Central memory CD8-positive, alpha-beta T cell (primary cell): Measurements from ENCODE around the gene ARHGAP5.

Experiments used
- ATAC-seq: fragments of 150-1000 bp; cut with Tn5 transposase; replicated peaks from 2 replicates; pipeline ENCODE4 v1.10.0; 2022; ENCODE audit warnings: mild to moderate bottlenecking, moderate FRiP score, moderate number of reproducible peaks; ENCODE audit not compliant: poor library complexity, severe bottlenecking; ENCODE audit errors: extremely low read depth
- DNase-seq, 2 donors: peaks; one replicate each; pipeline ENCODE4 v3.0.0; 2021; ENCODE audit warnings: low spot score in 2 of 2
- H3K27ac Mint-ChIP-seq: one replicate; pipeline ENCODE4 v1.8.0; 2022; ENCODE audit warnings: low read depth, mild to moderate bottlenecking, moderate library complexity, mixed read lengths
- H3K27me3 Mint-ChIP-seq: one replicate; pipeline ENCODE4 v1.8.0; 2022; ENCODE audit warnings: mixed read lengths
- H3K36me3 Mint-ChIP-seq: one replicate; pipeline ENCODE4 v1.8.0; 2022; ENCODE audit warnings: mild to moderate bottlenecking, moderate library complexity, mixed read lengths; ENCODE audit not compliant: insufficient read depth
- H3K4me1 Mint-ChIP-seq: one replicate; pipeline ENCODE4 v1.8.0; 2022; ENCODE audit warnings: mixed read lengths
- H3K4me3 Mint-ChIP-seq: one replicate; pipeline ENCODE4 v1.8.0; 2022; ENCODE audit warnings: mild to moderate bottlenecking, moderate library complexity, mixed read lengths
- H3K9me3 Mint-ChIP-seq: one replicate; pipeline ENCODE4 v1.8.0; 2022; ENCODE audit warnings: mixed read lengths

ARHGAP5 gene

GRCh38 chr14:32077081-32078022 is at the start of gene ARHGAP5:
ARHGAP5 (plus strand) TSS chr14:32077304; CDS start chr14:32090670, 13,366 bp downstream.
- Mint-ChIP-seq H3K4me1 (peaks cover 36% of the 10 kb centered on the region), H3K9me3 (no peaks in the 10 kb centered on the region), H3K36me3 (peaks cover 11% of the 10 kb centered on the region), H3K4me3 (peak within 1 kb of the TSS; percentile 94), H3K27ac (peak within 1 kb of the TSS; percentile 92), H3K27me3 (no peaks in the 10 kb centered on the region)
- DNase-seq, result peak; percentile 18 to 48
- peak; percentile 57 for ATAC-seq

- no peaks in the 10 kb centered on the region for H3K36me3 Mint-ChIP-seq
- DNase-seq (no peak), ATAC-seq (no peak)
- no peaks in the 10 kb centered on the region for H3K9me3 Mint-ChIP-seq
- H3K4me1 Mint-ChIP-seq, result no peaks in the 10 kb centered on the region
- H3K4me3 Mint-ChIP-seq, result no peak overlapping the region
- no peak overlapping the region for H3K27ac Mint-ChIP-seq
- peaks cover 21% of the 10 kb centered on the region for H3K27me3 Mint-ChIP-seq
Measured at GRCh38 chr14:32028599-32028998, 48.5 kb upstream of the ARHGAP5 start.

GRCh38 chr14:32033543-32033942 is 43.6 kb upstream of the ARHGAP5 start:
- Mint-ChIP-seq H3K4me3 (no peak overlapping the region), H3K27me3 (peaks cover 25% of the 10 kb centered on the region), H3K27ac (no peak overlapping the region), H3K9me3 (no peaks in the 10 kb centered on the region), H3K4me1 (no peaks in the 10 kb centered on the region), H3K36me3 (no peaks in the 10 kb centered on the region)
- DNase-seq (no peak), ATAC-seq (no peak)

- H3K9me3 Mint-ChIP-seq, result no peaks in the 10 kb centered on the region
Measured at GRCh38 chr14:32038876-32039275, 38.2 kb upstream of the ARHGAP5 start.

GRCh38 chr14:32039401-32040030 is 37.6 kb upstream of the ARHGAP5 start:
- H3K36me3 Mint-ChIP-seq, result no peaks in the 10 kb centered on the region
- peaks cover 35% of the 10 kb centered on the region for H3K27me3 Mint-ChIP-seq
- no peaks in the 10 kb centered on the region for H3K9me3 Mint-ChIP-seq

More at GRCh38 chr14:32038876-32039275, 38.2 kb upstream of the ARHGAP5 start:
- ATAC-seq (no peak), DNase-seq (no peak)
- Mint-ChIP-seq H3K36me3 (no peaks in the 10 kb centered on the region), H3K27me3 (peaks cover 41% of the 10 kb centered on the region), H3K4me3 (no peak overlapping the region), H3K27ac (no peak overlapping the region), H3K4me1 (no peaks in the 10 kb centered on the region)

GRCh38 chr14:32043624-32044023 is 33.5 kb upstream of the ARHGAP5 start:
- ATAC-seq (no peak), DNase-seq (no peak)
- Mint-ChIP-seq H3K36me3 (no peaks in the 10 kb centered on the region), H3K4me3 (no peak overlapping the region), H3K27ac (no peak overlapping the region), H3K4me1 (no peaks in the 10 kb centered on the region), H3K9me3 (no peaks in the 10 kb centered on the region), H3K27me3 (peaks cover 17% of the 10 kb centered on the region)

More at GRCh38 chr14:32039401-32040030, 37.6 kb upstream of the ARHGAP5 start:
- no peak overlapping the region for H3K27ac Mint-ChIP-seq
- H3K4me1 Mint-ChIP-seq, result no peaks in the 10 kb centered on the region
- ATAC-seq, result no peak
- DNase-seq, result no peak
- no peak overlapping the region for H3K4me3 Mint-ChIP-seq

GRCh38 chr14:32044454-32044853 is 32.6 kb upstream of the ARHGAP5 start:
- no peak for DNase-seq
- Mint-ChIP-seq H3K4me1 (no peaks in the 10 kb centered on the region), H3K36me3 (no peaks in the 10 kb centered on the region), H3K27ac (no peak overlapping the region), H3K9me3 (no peaks in the 10 kb centered on the region), H3K27me3 (peaks cover 16% of the 10 kb centered on the region), H3K4me3 (no peak overlapping the region)
- no peak for ATAC-seq

- H3K9me3 Mint-ChIP-seq, result no peaks in the 10 kb centered on the region
- no peak for DNase-seq
- no peaks in the 10 kb centered on the region for H3K36me3 Mint-ChIP-seq
Measured at GRCh38 chr14:32047791-32048190, 29.3 kb upstream of the ARHGAP5 start.

GRCh38 chr14:32049361-32050088 is 27.6 kb upstream of the ARHGAP5 start:
- ATAC-seq (no peak), DNase-seq (no peak)
- H3K36me3 Mint-ChIP-seq, result no peaks in the 10 kb centered on the region
- no peak overlapping the region for H3K27ac Mint-ChIP-seq
- H3K4me1 Mint-ChIP-seq, result no peaks in the 10 kb centered on the region
- no peak overlapping the region for H3K4me3 Mint-ChIP-seq
- no peaks in the 10 kb centered on the region for H3K27me3 Mint-ChIP-seq
- no peaks in the 10 kb centered on the region for H3K9me3 Mint-ChIP-seq

More at GRCh38 chr14:32047791-32048190, 29.3 kb upstream of the ARHGAP5 start:
- no peak overlapping the region for H3K4me3 Mint-ChIP-seq
- ATAC-seq, result no peak
- H3K27ac Mint-ChIP-seq, result no peak overlapping the region
- H3K27me3 Mint-ChIP-seq, result no peaks in the 10 kb centered on the region
- H3K4me1 Mint-ChIP-seq, result no peaks in the 10 kb centered on the region

- Mint-ChIP-seq H3K9me3 (no peaks in the 10 kb centered on the region), H3K27me3 (no peaks in the 10 kb centered on the region), H3K36me3 (no peaks in the 10 kb centered on the region), H3K4me1 (no peaks in the 10 kb centered on the region), H3K4me3 (no peak overlapping the region), H3K27ac (no peak overlapping the region)
- no peak for ATAC-seq
- DNase-seq, result no peak
Measured at GRCh38 chr14:32050878-32051277, 26.2 kb upstream of the ARHGAP5 start.

GRCh38 chr14:32054536-32054935 is 22.6 kb upstream of the ARHGAP5 start:
- no peak overlapping the region for H3K4me3 Mint-ChIP-seq
- no peak overlapping the region for H3K27ac Mint-ChIP-seq

GRCh38 chr14:32055175-32055574 is 21.9 kb upstream of the ARHGAP5 start:
- no peak for DNase-seq
- no peak overlapping the region for H3K27ac Mint-ChIP-seq
- H3K9me3 Mint-ChIP-seq, result no peaks in the 10 kb centered on the region
- H3K4me1 Mint-ChIP-seq, result no peaks in the 10 kb centered on the region
- no peak overlapping the region for H3K4me3 Mint-ChIP-seq
- ATAC-seq, result no peak
- H3K36me3 Mint-ChIP-seq, result no peaks in the 10 kb centered on the region
- H3K27me3 Mint-ChIP-seq, result peaks cover 43% of the 10 kb centered on the region

More at GRCh38 chr14:32054536-32054935, 22.6 kb upstream of the ARHGAP5 start:
- H3K27me3 Mint-ChIP-seq, result peaks cover 37% of the 10 kb centered on the region
- DNase-seq (no peak), ATAC-seq (no peak)
- H3K9me3 Mint-ChIP-seq, result no peaks in the 10 kb centered on the region
- no peaks in the 10 kb centered on the region for H3K36me3 Mint-ChIP-seq
- H3K4me1 Mint-ChIP-seq, result no peaks in the 10 kb centered on the region
